Ovary (tissue), 3 donors: Measurements from ENCODE around the gene FMNL3.

Experiments
- CTCF ChIP-seq, 3 donors: fragments of 450-650 bp in 2 of 3; fragments of 200-600 bp in 1 of 3; IDR thresholded peaks; one replicate each; pipeline versions ENCODE4 v1.5.1 to v1.8.0; 2016 to 2022; ENCODE audit warnings: antibody characterized with exemption in 3 of 3, mild to moderate bottlenecking in 1 of 3
- EP300 ChIP-seq: sonication (generic); formaldehyde crosslinking; IDR thresholded peaks from one replicate; pipeline ENCODE4 v1.6.1; 2017; ENCODE audit warnings: antibody characterized with exemption
- POLR2A ChIP-seq: fragments of 450-650 bp; IDR thresholded peaks from one replicate; pipeline ENCODE4 v1.6.1; 2017; ENCODE audit warnings: antibody characterized with exemption, mild to moderate bottlenecking, moderate library complexity
- donor health status: DM: no; HTN: no; CAD: no.

GRCh38 chr12:49708851-49709250 is 1.6 kb upstream of the FMNL3 start:
- TF ChIP-seq CTCF (IDR thresholded peaks at IDR 0.05) (no peak), POLR2A (no peak), EP300 (no peak)
